A549 (cell line): Measurements from ENCODE around the gene TFPT. TPM values are rescaled to one million over a fixed set of nuclear protein-coding genes. Genes with fewer than 3 reads are reported as not detected.

Source experiments
- ATAC-seq, 2 experiments: fragments of 200-7000 bp in 1 of 2; fragments of >200 bp in 1 of 2; cut with Nextera tagmentation in 1 of 2; cut with Tn5 transposase in 1 of 2; 3 replicates each; pipeline versions ENCODE4 v1.8.0 to v1.9.1; 2018 to 2020; ENCODE audit warnings: mild to moderate bottlenecking in 1 of 2, moderate library complexity in 1 of 2
- CTCF ChIA-PET: fragments of 300-600 bp; sonication (Branson Sonifier 250); formaldehyde crosslinking; extraction: SDS; loops from one replicate; lab custom pipeline; 2021; ENCODE audit warnings: antibody characterized with exemption, inconsistent platforms; lab: Yijun Ruan, JAX
- POLR2A ChIA-PET: fragments of 350-600 bp; formaldehyde crosslinking; extraction: SDS; loops from one replicate; lab custom pipeline; 2021; ENCODE audit warnings: antibody characterized with exemption, inconsistent platforms; lab: Yijun Ruan, JAX
- DNase-seq, 2 experiments: peaks; one replicate each; pipeline versions ENCODE4 v3.0.0 to v3.0.0-alpha.2; 2011 to 2016; ENCODE audit warnings: low read depth in 1 of 2, low spot score in 1 of 2
- FAIRE-seq: peaks from 2 replicates; lab custom pipeline; 2011; peaks lifted over from hg19 to GRCh38; lab: Jason Lieb, UNC
- H3K27ac ChIP-seq, 2 experiments: fragments of >200 bp; sonication (Bioruptor Twin); formaldehyde crosslinking; 3 replicates each; pipeline ENCODE4 v1.5.1; 2016 to 2017
- H3K4me1 ChIP-seq: fragments of >200 bp; sonication (Bioruptor Twin); formaldehyde crosslinking; 3 replicates; pipeline ENCODE4 v1.6.1; 2016
- H3K4me2 ChIP-seq: fragments of >200 bp; sonication (Bioruptor Twin); formaldehyde crosslinking; 3 replicates; pipeline ENCODE4 v1.6.1; 2016
- H3K4me3 ChIP-seq: fragments of >200 bp; sonication (Bioruptor Twin); formaldehyde crosslinking; 3 replicates; pipeline ENCODE4 v1.5.1; 2016
- H3K9me3 ChIP-seq: fragments of >200 bp; sonication (Bioruptor Twin); formaldehyde crosslinking; 3 replicates; pipeline ENCODE4 v1.6.1; 2016
- CBX2 ChIP-seq: fragments of 200-600 bp; sonication (generic); IDR thresholded peaks from 2 replicates; pipeline ENCODE4 v1.6.1; 2016; ENCODE audit warnings: low read depth, mild to moderate bottlenecking, borderline replicate concordance
- CBX8 ChIP-seq: fragments of 200-600 bp; sonication (generic); IDR thresholded peaks from 2 replicates; pipeline ENCODE4 v1.6.1; 2016
- EP300 ChIP-seq, 2 experiments: fragments of >200 bp; sonication (Bioruptor Twin); formaldehyde crosslinking; IDR thresholded peaks; 2 replicates in 1 of 2; 3 replicates in 1 of 2; pipeline ENCODE4 v1.6.1; 2016 to 2017
- HEYL ChIP-seq: fragments of 250-450 bp; sonication (Bioruptor Pico); IDR thresholded peaks from 2 replicates; pipeline ENCODE4 v1.8.0; 2021; ENCODE audit warnings: mild to moderate bottlenecking, moderate library complexity
- HOXA7 ChIP-seq: fragments of 250-450 bp; sonication (Bioruptor Pico); IDR thresholded peaks from 2 replicates; pipeline ENCODE4 v1.5.0; 2020; ENCODE audit warnings: mild to moderate bottlenecking, moderate library complexity
- JUN ChIP-seq, 2 experiments: fragments of >200 bp; sonication (Bioruptor Twin); formaldehyde crosslinking; IDR thresholded peaks; 2 replicates in 1 of 2; 3 replicates in 1 of 2; pipeline ENCODE4 v1.6.1; 2016 to 2017
- POLR2AphosphoS2 ChIP-seq: conservative IDR thresholded peaks from 2 replicates; pipeline ENCODE4 v1.6.1; 2012; ENCODE audit warnings: low read length, improper control_type of control experiment, inconsistent platforms
- RAD21 ChIP-seq, 2 experiments: fragments of >200 bp in 1 of 2; sonication (Bioruptor Twin) in 1 of 2; formaldehyde crosslinking in 1 of 2; IDR thresholded peaks in 1 of 2; conservative IDR thresholded peaks in 1 of 2; 2 replicates in 1 of 2; 3 replicates in 1 of 2; pipeline ENCODE4 v1.6.1; 2012 to 2018; ENCODE audit warnings: inconsistent platforms in 1 of 2
- REST ChIP-seq: fragments of 200-600 bp; sonication (generic); IDR thresholded peaks from 2 replicates; pipeline ENCODE4 v1.6.1; 2016; ENCODE audit warnings: antibody characterized with exemption, mild to moderate bottlenecking, moderate library complexity
- RNF2 ChIP-seq: fragments of 200-600 bp; sonication (generic); IDR thresholded peaks from 2 replicates; pipeline ENCODE4 v1.6.1; 2016; ENCODE audit warnings: low read depth, mild to moderate bottlenecking, antibody characterized with exemption, moderate library complexity, borderline replicate concordance
- ZC3H11A ChIP-seq: fragments of 450-650 bp; IDR thresholded peaks from 2 replicates; pipeline ENCODE4 v1.6.1; 2014; ENCODE audit warnings: antibody characterized with exemption, mild to moderate bottlenecking
- ZFP36 ChIP-seq: fragments of 450-650 bp; IDR thresholded peaks from 2 replicates; pipeline ENCODE4 v1.6.1; 2014; ENCODE audit warnings: borderline replicate concordance; ENCODE audit not compliant: partially characterized antibody
- ZNF302 ChIP-seq: fragments of 250-450 bp; sonication (Bioruptor Pico); IDR thresholded peaks from 2 replicates; pipeline ENCODE4 v1.9.0; 2021; ENCODE audit warnings: inconsistent platforms, mild to moderate bottlenecking, moderate library complexity
- WGBS: methylation state at CpG from one replicate; pipeline ENCODE4 v1.1.6; 2017; ENCODE audit errors: missing lambda C conversion rate; 5-methylcytosine and 5-hydroxymethylcytosine counted together
- polyA plus RNA-seq, 4 experiments: library from polyadenylated mRNA; depleted of rRNA in 3 of 4; stranded (reverse); fragments of >200 nt; fragmentation: RNase III in 1 of 4; extraction: RNeasy Plus Mini Kit Qiagen cat#74134 plus additional on column Dnase treatment in 1 of 4; gene quantifications; 2 replicates in 3 of 4; 3 replicates in 1 of 4; pipeline ENCODE4 v1.2.3, GENCODE V29; 2011 to 2017
- TF ChIP-seq, protein P1 (sequence below): IDR thresholded peaks from 2 replicates; pipeline ENCODE4 v1.6.1; 2012

TFPT gene
- polyA plus RNA-seq, 2 of the 4 experiments (the other 2 are of a cell fraction) = 16.1 to 26.1 TPM

GRCh38 chr19:54136864-54137698 is 21.6 kb upstream of the TFPT start (continued):
- TF ChIP-seq, protein P1, sequence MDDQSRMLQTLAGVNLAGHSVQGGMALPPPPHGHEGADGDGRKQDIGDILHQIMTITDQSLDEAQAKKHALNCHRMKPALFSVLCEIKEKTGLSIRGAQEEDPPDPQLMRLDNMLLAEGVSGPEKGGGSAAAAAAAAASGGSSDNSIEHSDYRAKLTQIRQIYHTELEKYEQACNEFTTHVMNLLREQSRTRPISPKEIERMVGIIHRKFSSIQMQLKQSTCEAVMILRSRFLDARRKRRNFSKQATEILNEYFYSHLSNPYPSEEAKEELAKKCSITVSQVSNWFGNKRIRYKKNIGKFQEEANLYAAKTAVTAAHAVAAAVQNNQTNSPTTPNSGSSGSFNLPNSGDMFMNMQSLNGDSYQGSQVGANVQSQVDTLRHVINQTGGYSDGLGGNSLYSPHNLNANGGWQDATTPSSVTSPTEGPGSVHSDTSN = peak; percentile 97
- TF ChIP-seq EP300 (IDR thresholded peaks at IDR 0.05) = no peak
- no peak for TF ChIP-seq CBX8
- peak; percentile 32; the same call in 1 of the 2 replicates for TF ChIP-seq REST

DNA sequence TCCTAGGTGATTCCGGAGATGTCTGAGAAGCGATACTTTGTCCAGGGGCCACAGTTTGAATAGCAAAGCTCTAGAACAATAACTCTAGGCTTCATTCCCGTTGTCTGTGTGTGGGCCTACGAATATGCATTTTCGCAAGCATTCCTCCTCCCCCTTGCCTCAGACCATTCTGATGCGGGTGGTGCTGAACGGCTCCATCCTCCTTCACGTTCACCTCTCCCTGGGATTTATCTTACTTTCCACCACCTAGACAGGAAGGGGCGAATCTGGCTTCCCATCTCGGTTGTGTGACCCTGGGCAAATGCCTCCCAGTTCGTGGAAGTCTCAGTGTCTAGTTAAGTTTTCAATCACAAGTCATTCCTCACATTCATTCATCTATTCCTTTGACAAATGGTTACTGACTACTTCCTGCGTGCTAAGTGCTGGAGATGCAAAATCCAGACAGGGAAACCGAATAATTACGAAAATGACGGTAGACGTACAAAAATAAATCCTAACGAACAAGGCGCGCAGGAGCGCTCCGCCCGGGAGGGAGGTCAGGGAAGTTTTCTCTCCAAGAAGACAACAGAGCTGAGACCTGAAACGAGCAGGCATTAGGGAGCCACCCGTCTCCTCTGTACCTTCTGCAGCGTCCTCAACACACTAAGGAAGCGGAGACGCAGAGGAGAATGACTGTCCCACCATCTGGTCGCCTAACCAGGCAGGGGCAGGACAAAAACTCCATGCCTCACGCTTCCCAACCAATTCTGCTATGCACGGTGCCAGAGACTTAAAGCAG is 20.8 kb upstream of the TFPT start:
- no peaks in the 10 kb centered on the region for H3K9me3 ChIP-seq
- peak overlapping the region; percentile 24 to 67; a peak in 5 of 6 replicates for H3K27ac ChIP-seq
- H3K4me1 ChIP-seq = peaks cover 15% of the 10 kb centered on the region; the same call in 2 of the 3 replicates
- peak overlapping the region; percentile 46 for H3K4me3 ChIP-seq
- POLR2A ChIA-PET = interaction anchor here (0.8 to 3.4 kb wide), 16 partner anchors 12 to 312 kb away, joined by 3 to 51 read pairs (median 10); partner anchors contain the start of genes LENG1, LENG8, MBOAT7 and MYADM
- TF ChIP-seq POLR2AphosphoS2 (0 out of 2 replicates have a peak, but pooled peaks have one; percentile 27), RNF2 (no peak), CBX8 (no peak)
- TF ChIP-seq, all 56 proteins: peak for 1
- WGBS = 27% methylated on average over 30 of the region's 30 CpGs
- DNase-seq = no peak
- peak; percentile 1 to 6; a peak in 4 of 6 replicates for ATAC-seq
- peak overlapping the region; percentile 94 for H3K4me2 ChIP-seq
- CTCF ChIA-PET = interaction anchor here (0.7 to 1.4 kb wide), 5 partner anchors 13 to 260 kb away, joined by 3 to 4 read pairs (median 4); partner anchors contain the start of gene LENG1
- peak; percentile 28 for FAIRE-seq

GRCh38 chr19:54133957-54134590 is 18.6 kb upstream of the TFPT start:
- ChIA-PET CTCF (interaction anchor here (1.0 kb wide), 1 partner anchor 18 kb away, joined by 3 read pairs; the partner anchor contains the start of genes PRPF31 and TFPT), POLR2A (no interaction called here)
- no peak overlapping the region for H3K27ac ChIP-seq
- TF ChIP-seq HOXA7 (no peak), RAD21 (conservative IDR thresholded peaks at IDR 0.05 in 1 of 2, IDR thresholded peaks at IDR 0.05 in 1 of 2) (no peak), CBX2 (no peak), ZC3H11A (no peak), JUN (IDR thresholded peaks at IDR 0.05) (no peak), ZNF302 (CRISPR knock-in tag) (no peak), RNF2 (no peak), ZFP36 (no peak), HEYL (no peak)
- peaks cover 11% of the 10 kb centered on the region; the same call in 2 of the 3 replicates for H3K4me1 ChIP-seq
- DNase-seq (no peak), FAIRE-seq (no peak), ATAC-seq (no peak)
- WGBS = 52% methylated on average over 2 of the region's 2 CpGs
- H3K4me3 ChIP-seq = no peak overlapping the region
- no peak overlapping the region for H3K4me2 ChIP-seq
- no peaks in the 10 kb centered on the region for H3K9me3 ChIP-seq
